Hematopoietic multipotent progenitor cell treated with erythropoietin and hydrocortisone succinate and interleukin-3 and kit ligand, for 17 days (in vitro differentiated cells): ENCODE results near the gene CXCR5.

Experiments used
- DNase-seq: peaks from one replicate; pipeline ENCODE4 v3.0.0-alpha.2; 2015; ENCODE audit warnings: low spot score

CXCR5 gene

GRCh38 chr11:118877487-118878162 lies 6.1 kb upstream of the CXCR5 start:
- DNase-seq, result no peak

GRCh38 chr11:118878163-118878563 lies 5.5 kb upstream of the CXCR5 start:
- DNase-seq, result no peak

- no peak for DNase-seq
Observed at GRCh38 chr11:118881228-118881627, 2.5 kb upstream of the CXCR5 start.

- DNase-seq, result no peak
Observed at GRCh38 chr11:118882491-118882890, 1.2 kb upstream of the CXCR5 start.

GRCh38 chr11:118883004-118883367 lies 706 bp upstream of the CXCR5 start:
- DNase-seq, result no peak

GRCh38 chr11:118884875-118885274 lies 1.2 kb downstream of the CXCR5 start:
- no peak for DNase-seq

- no peak for DNase-seq
Observed at GRCh38 chr11:118885319-118885718, 1.6 kb downstream of the CXCR5 start.

- DNase-seq, result no peak
Observed at GRCh38 chr11:118885831-118886565, 2.3 kb downstream of the CXCR5 start.

GRCh38 chr11:118886681-118887111 lies 3.0 kb downstream of the CXCR5 start:
- DNase-seq, result no peak

GRCh38 chr11:118887206-118887605 lies 3.5 kb downstream of the CXCR5 start:
- DNase-seq, result no peak

GRCh38 chr11:118888398-118888797 lies 4.7 kb downstream of the CXCR5 start:
- DNase-seq, result no peak

GRCh38 chr11:118889797-118890196 lies 6.1 kb downstream of the CXCR5 start:
- DNase-seq, result no peak

- no peak for DNase-seq
Observed at GRCh38 chr11:118892514-118892913, 8.8 kb downstream of the CXCR5 start.

- no peak for DNase-seq
Observed at GRCh38 chr11:118892964-118893363, 9.3 kb downstream of the CXCR5 start.

- no peak for DNase-seq
Observed at GRCh38 chr11:118893662-118894061, 10.0 kb downstream of the CXCR5 start.

- DNase-seq, result no peak
Observed at GRCh38 chr11:118894192-118894591, 10.5 kb downstream of the CXCR5 start.

- no peak for DNase-seq
Observed at GRCh38 chr11:118895093-118896039, 11.7 kb downstream of the CXCR5 start.

- DNase-seq, result no peak
Observed at GRCh38 chr11:118896472-118896913, 12.8 kb downstream of the CXCR5 start.

- DNase-seq, result no peak
Observed at GRCh38 chr11:118896921-118897591, 13.4 kb downstream of the CXCR5 start.

- DNase-seq, result no peak
Observed at GRCh38 chr11:118897721-118898310, 14.1 kb downstream of the CXCR5 start.
